GM12878 (cell line): ENCODE measurements around the gene TNNT3. TPM values are rescaled to one million over a fixed set of nuclear protein-coding genes. Genes with fewer than 3 reads are reported as not detected.

Source experiments
- ATAC-seq: fragments of 200-7000 bp; cut with Tn5 transposase; 3 replicates; pipeline ENCODE4 v1.9.1; 2020; ENCODE audit warnings: mild to moderate bottlenecking, moderate library complexity
- BruUV-seq: library from RNA; stranded (reverse); fragments of 400-500 nt; replicated peaks from 2 replicates; lab custom pipeline; 2021; lab: Mats Ljungman, UMichigan
- CTCF ChIA-PET: fragments of 300-600 bp; sonication (Branson Sonifier 250); formaldehyde crosslinking; extraction: SDS; loops from one replicate; lab custom pipeline; 2021; ENCODE audit warnings: inconsistent platforms; lab: Yijun Ruan, JAX
- POLR2A ChIA-PET: fragments of 350-600 bp; formaldehyde crosslinking; extraction: SDS; loops from one replicate; lab custom pipeline; 2021; ENCODE audit warnings: inconsistent platforms; lab: Charles Lee
- RAD21 ChIA-PET: fragments of 300-600 bp; sonication (Branson Sonifier 250); formaldehyde crosslinking; loops from one replicate; lab custom pipeline; 2023; ENCODE audit warnings: antibody characterized with exemption; ENCODE audit not compliant: unreplicated experiment; lab: Charles Lee
- SMC1A ChIA-PET: fragments of 300-600 bp; sonication (Branson Sonifier 250); formaldehyde crosslinking; loops from one replicate; lab custom pipeline; 2023; ENCODE audit not compliant: unreplicated experiment, uncharacterized antibody; lab: Charles Lee
- DNase-seq: peaks from one replicate; pipeline ENCODE4 v3.0.0-alpha.2; 2011; ENCODE audit warnings: low read depth, low spot score
- FAIRE-seq: peaks from 3 replicates; lab custom pipeline; 2011; peaks lifted over from hg19 to GRCh38; lab: Jason Lieb, UNC
- H2AFZ ChIP-seq: 2 replicates; pipeline ENCODE4 v1.6.0; 2011; ENCODE audit warnings: low read depth, low read length, control low read depth; ENCODE audit not compliant: control insufficient read depth
- H3K27ac ChIP-seq: 2 replicates; pipeline ENCODE4 v1.5.1; 2011; ENCODE audit warnings: control low read depth; ENCODE audit not compliant: control insufficient read depth, insufficient read depth
- H3K27me3 ChIP-seq, 2 experiments: replicated peaks in 1 of 2; 2 replicates each; pipeline versions ENCODE4 v1.6.0 to v1.6.1; 2011; ENCODE audit warnings: low read length in 1 of 2; ENCODE audit not compliant: control insufficient read depth in 2 of 2, insufficient read depth in 2 of 2
- H3K36me3 ChIP-seq, 2 experiments: 2 replicates each; pipeline ENCODE4 v1.5.1; 2011; ENCODE audit warnings: low read length in 1 of 2; ENCODE audit not compliant: control insufficient read depth in 2 of 2, insufficient read depth in 2 of 2
- H3K4me1 ChIP-seq: 2 replicates; pipeline ENCODE4 v1.6.1; 2011; ENCODE audit warnings: mild to moderate bottlenecking, low read length, moderate library complexity, mixed read lengths; ENCODE audit not compliant: control insufficient read depth, insufficient read depth
- H3K4me2 ChIP-seq: 2 replicates; pipeline ENCODE4 v1.6.0; 2011; ENCODE audit warnings: control low read depth; ENCODE audit not compliant: control insufficient read depth, insufficient read depth
- H3K4me3 ChIP-seq: fragments of 200-600 bp; sonication (generic); 2 replicates; pipeline ENCODE4 v1.5.1; 2016
- H3K79me2 ChIP-seq: 2 replicates; pipeline ENCODE4 v1.6.0; 2011; ENCODE audit warnings: low read length; ENCODE audit not compliant: control insufficient read depth, insufficient read depth
- H3K9ac ChIP-seq: 2 replicates; pipeline ENCODE4 v1.8.0; 2011; ENCODE audit warnings: low read length, control low read depth, mixed read lengths; ENCODE audit not compliant: control insufficient read depth, insufficient read depth
- H3K9me3 ChIP-seq: replicated peaks from 3 replicates; pipeline ENCODE4 v1.5.1; 2011; ENCODE audit warnings: mild to moderate bottlenecking, low read length; ENCODE audit not compliant: control insufficient read depth, insufficient read depth
- H4K20me1 ChIP-seq: 2 replicates; pipeline ENCODE4 v1.6.0; 2011; ENCODE audit not compliant: control insufficient read depth, insufficient read depth
- BHLHE40 ChIP-seq, 2 experiments: fragments of 450-650 bp in 1 of 2; IDR thresholded peaks; 2 replicates each; pipeline ENCODE4 v1.6.1; 2011 to 2017; ENCODE audit warnings: low read depth in 2 of 2, borderline replicate concordance in 1 of 2, improper control_type of control experiment in 1 of 2, low read length in 1 of 2, mild to moderate bottlenecking in 1 of 2
- HDAC6 ChIP-seq: fragments of 200-600 bp; sonication (generic); IDR thresholded peaks from one replicate; pipeline ENCODE4 v1.8.0; 2017; ENCODE audit warnings: antibody characterized with exemption; ENCODE audit not compliant: unreplicated experiment
- JUND ChIP-seq: IDR thresholded peaks from 2 replicates; pipeline ENCODE4 v1.6.1; 2012; ENCODE audit warnings: low read depth, mild to moderate bottlenecking, low read length, improper control_type of control experiment, moderate library complexity
- KAT2A ChIP-seq: conservative IDR thresholded peaks from 2 replicates; pipeline ENCODE4 v1.6.1; 2011; ENCODE audit warnings: low read depth, low read length; ENCODE audit not compliant: control insufficient read depth
- NR2C2 ChIP-seq: IDR thresholded peaks from 2 replicates; pipeline ENCODE4 v1.6.1; 2011; ENCODE audit warnings: borderline replicate concordance, low read depth; ENCODE audit not compliant: control insufficient read depth, insufficient read length
- POLR2AphosphoS5 ChIP-seq: IDR thresholded peaks from 2 replicates; pipeline ENCODE4 v1.6.1; 2011; ENCODE audit warnings: mild to moderate bottlenecking, low read length, inconsistent platforms
- RAD21 ChIP-seq: IDR thresholded peaks from 2 replicates; pipeline ENCODE4 v1.6.1; 2011; ENCODE audit warnings: mild to moderate bottlenecking, low read depth, low read length, moderate library complexity; ENCODE audit not compliant: insufficient read depth
- SMARCA5 ChIP-seq: fragments of 450-650 bp; IDR thresholded peaks from 2 replicates; pipeline ENCODE4 v1.6.1; 2017; ENCODE audit warnings: mild to moderate bottlenecking
- YY1 ChIP-seq: IDR thresholded peaks from 2 replicates; pipeline ENCODE4 v1.6.1; 2011; ENCODE audit warnings: low read depth, mild to moderate bottlenecking, low read length
- ZNF217 ChIP-seq: fragments of 450-650 bp; IDR thresholded peaks from 2 replicates; pipeline ENCODE4 v1.6.1; 2017; ENCODE audit warnings: antibody characterized with exemption, mild to moderate bottlenecking
- WGBS: methylation state at CpG from one replicate; pipeline ENCODE4 v1.1.6; 2016; ENCODE audit warnings: low lambda C conversion rate; ENCODE audit not compliant: insufficient replicate concordance, insufficient coverage; ENCODE audit errors: missing lambda C conversion rate; 5-methylcytosine and 5-hydroxymethylcytosine counted together
- in situ Hi-C: fragments of 300-500 bp; cut with MboI; formaldehyde crosslinking; loops from 9 replicates; pipeline ENCODE4 v1.14.3; 2018; ENCODE audit warnings: mixed read lengths
- intact Hi-C: fragments of 100-400 bp; cut with micrococcal nuclease; formaldehyde crosslinking; loops from one replicate; pipeline ENCODE4 v1.14.2; 2022; ENCODE audit not compliant: unreplicated experiment
- polyA plus RNA-seq, 11 experiments: library from polyadenylated mRNA; depleted of rRNA in 4 of 11; unstranded in 6 of 11; stranded (reverse) in 5 of 11; fragments of >200 nt; fragmentation: Nextera tagmentation in 4 of 11; fragmentation: Illumina TruSeq in 1 of 11; extraction: Ambion mirVana in 4 of 11; extraction: Trizol in 1 of 11; gene quantifications; 1 replicate in 1 of 11; 2 replicates in 10 of 11; pipeline versions ENCODE4 v1.2.1 to v1.2.3, GENCODE V29; 2011 to 2016; ENCODE audit warnings: inconsistent platforms in 2 of 11, missing spikeins in 2 of 11, low read depth in 1 of 11
- total RNA-seq, 4 experiments: library from RNA; depleted of rRNA in 3 of 4; stranded (reverse); fragments of >200 nt in 3 of 4; fragmentation: Illumina TruSeq in 1 of 4; extraction: Trizol in 1 of 4; gene quantifications; 2 replicates each; pipeline versions ENCODE4 v1.2.1 to v1.2.3, GENCODE V29; 2013 to 2021
- TF ChIP-seq, protein P1 (sequence below): fragments of 450-650 bp; IDR thresholded peaks from 2 replicates; pipeline ENCODE4 v1.6.1; 2014; ENCODE audit warnings: mild to moderate bottlenecking
- TF ChIP-seq, protein P2 (sequence below): IDR thresholded peaks from 2 replicates; pipeline ENCODE4 v1.6.1; 2012; ENCODE audit warnings: low read depth, low read length, improper control_type of control experiment
- TF ChIP-seq, protein P3 (sequence below): IDR thresholded peaks from 2 replicates; pipeline ENCODE4 v1.6.1; 2011; ENCODE audit warnings: mild to moderate bottlenecking, low read depth, low read length, moderate library complexity; ENCODE audit not compliant: insufficient replicate concordance
- TF ChIP-seq, protein P4 (sequence below): fragments of 450-650 bp; IDR thresholded peaks from 2 replicates; pipeline ENCODE4 v1.6.1; 2017; ENCODE audit warnings: low read depth, mild to moderate bottlenecking, moderate library complexity

Gene TNNT3
- total and polyA plus RNA-seq, 10 of the 15 experiments (the other 5 are each of a cell fraction or from before 2014, with no cell fraction given), result 0.40 to 0.50 TPM; not detected in 8

DNA sequence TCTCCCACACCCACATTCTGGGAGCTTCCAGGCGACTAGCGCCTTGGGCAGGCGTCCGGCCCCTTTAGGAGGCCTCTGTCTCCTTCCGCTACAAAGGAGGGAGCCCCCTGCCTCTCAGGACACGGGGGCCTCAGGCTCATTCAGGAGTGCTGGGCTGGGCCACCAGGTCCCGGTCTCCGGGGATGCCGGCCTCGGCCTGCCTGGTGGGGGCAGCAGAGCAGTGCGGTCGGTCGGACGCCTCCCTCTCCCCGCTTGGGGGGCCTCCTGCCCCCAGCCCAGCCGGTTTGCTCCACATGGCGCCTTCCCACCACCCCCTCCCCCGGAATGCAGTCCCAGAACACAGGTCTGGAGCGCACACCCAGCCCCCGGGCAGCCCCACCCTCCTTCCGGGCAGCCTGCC lies 49.5 kb downstream of the TNNT3 start:
- BruUV-seq, result no TSS peak
- Histone ChIP-seq H3K27me3 (no peaks in the 10 kb centered on the region), H3K9me3 (no peaks in the 10 kb centered on the region), H3K4me3 (no peak overlapping the region), H3K4me2 (no peak overlapping the region), H3K4me1 (no peaks in the 10 kb centered on the region), H4K20me1 (no peaks in the 10 kb centered on the region), H3K79me2 (no peaks in the 10 kb centered on the region), H3K9ac (no peak overlapping the region), H3K27ac (no peak overlapping the region), H2AFZ (no peak overlapping the region), H3K36me3 (no peaks in the 10 kb centered on the region)
- FAIRE-seq (no peak), ATAC-seq (no peak), DNase-seq (no peak)
- TF ChIP-seq JUND (no peak), ZNF217 (no peak), KAT2A (no peak), NR2C2 (no peak)
- TF ChIP-seq, protein P1, sequence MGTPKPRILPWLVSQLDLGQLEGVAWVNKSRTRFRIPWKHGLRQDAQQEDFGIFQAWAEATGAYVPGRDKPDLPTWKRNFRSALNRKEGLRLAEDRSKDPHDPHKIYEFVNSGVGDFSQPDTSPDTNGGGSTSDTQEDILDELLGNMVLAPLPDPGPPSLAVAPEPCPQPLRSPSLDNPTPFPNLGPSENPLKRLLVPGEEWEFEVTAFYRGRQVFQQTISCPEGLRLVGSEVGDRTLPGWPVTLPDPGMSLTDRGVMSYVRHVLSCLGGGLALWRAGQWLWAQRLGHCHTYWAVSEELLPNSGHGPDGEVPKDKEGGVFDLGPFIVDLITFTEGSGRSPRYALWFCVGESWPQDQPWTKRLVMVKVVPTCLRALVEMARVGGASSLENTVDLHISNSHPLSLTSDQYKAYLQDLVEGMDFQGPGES, result no peak
- ChIA-PET CTCF (no interaction called here), POLR2A (no interaction called here), RAD21 (no interaction called here), SMC1A (no interaction called here)
- in situ Hi-C loops, result no loop called here
- WGBS, result no CpG with 5 or more reads among the region's 21 CpGs
- intact Hi-C loops, result no loop called here

DNA sequence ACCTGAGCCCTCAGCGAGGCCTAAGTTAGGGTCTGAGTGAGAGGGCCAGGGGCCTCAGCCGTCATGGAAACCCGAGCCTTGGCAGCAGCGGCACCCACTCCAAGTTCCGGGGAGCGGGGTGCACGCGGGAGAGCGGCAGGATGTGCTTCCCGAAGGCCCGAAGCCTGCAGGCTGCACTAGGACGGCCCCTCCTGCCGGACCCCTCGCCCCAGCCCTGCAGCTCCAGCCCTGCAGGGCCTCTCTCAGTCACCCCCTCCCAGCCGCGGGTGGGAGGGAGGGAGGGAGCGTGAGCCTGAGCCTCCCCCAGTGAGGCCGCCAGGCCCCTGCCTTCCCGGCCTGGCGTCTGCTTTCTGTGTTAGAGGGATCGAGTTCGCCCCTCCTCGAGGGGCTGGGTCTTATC lies 50.3 kb downstream of the TNNT3 start:
- CTCF ChIA-PET, result no interaction called here
- H3K79me2 ChIP-seq, result no peaks in the 10 kb centered on the region
- in situ Hi-C loops, result no loop called here
- no peak for FAIRE-seq
- H3K4me3 ChIP-seq, result no peak overlapping the region
- no peaks in the 10 kb centered on the region for H3K4me1 ChIP-seq
- no peaks in the 10 kb centered on the region for H4K20me1 ChIP-seq
- no peaks in the 10 kb centered on the region for H3K9me3 ChIP-seq
- WGBS, result no CpG with 5 or more reads among the region's 23 CpGs
- H3K27ac ChIP-seq, result no peak overlapping the region
- RAD21 ChIA-PET, result no interaction called here
- BruUV-seq, result no TSS peak
- no peaks in the 10 kb centered on the region for H3K36me3 ChIP-seq
- SMC1A ChIA-PET, result no interaction called here
- no peak overlapping the region for H3K9ac ChIP-seq
- no peak overlapping the region for H2AFZ ChIP-seq
- no peak for DNase-seq
- H3K27me3 ChIP-seq, result no peaks in the 10 kb centered on the region
- intact Hi-C loops, result no loop called here
- POLR2A ChIA-PET, result no interaction called here
- no peak overlapping the region for H3K4me2 ChIP-seq
- no peak for ATAC-seq
- TF ChIP-seq, protein P2, sequence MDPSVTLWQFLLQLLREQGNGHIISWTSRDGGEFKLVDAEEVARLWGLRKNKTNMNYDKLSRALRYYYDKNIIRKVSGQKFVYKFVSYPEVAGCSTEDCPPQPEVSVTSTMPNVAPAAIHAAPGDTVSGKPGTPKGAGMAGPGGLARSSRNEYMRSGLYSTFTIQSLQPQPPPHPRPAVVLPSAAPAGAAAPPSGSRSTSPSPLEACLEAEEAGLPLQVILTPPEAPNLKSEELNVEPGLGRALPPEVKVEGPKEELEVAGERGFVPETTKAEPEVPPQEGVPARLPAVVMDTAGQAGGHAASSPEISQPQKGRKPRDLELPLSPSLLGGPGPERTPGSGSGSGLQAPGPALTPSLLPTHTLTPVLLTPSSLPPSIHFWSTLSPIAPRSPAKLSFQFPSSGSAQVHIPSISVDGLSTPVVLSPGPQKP, result no peak
- TF ChIP-seq POLR2AphosphoS5 (no peak), YY1 (no peak), SMARCA5 (no peak), RAD21 (no peak), BHLHE40 (IDR thresholded peaks at IDR 0.05; ENCODE audit: borderline replicate concordance in 1 of 2, low read depth in 2 of 2, low read length in 1 of 2) (no peak), HDAC6 (no peak)
- TF ChIP-seq, protein P3, sequence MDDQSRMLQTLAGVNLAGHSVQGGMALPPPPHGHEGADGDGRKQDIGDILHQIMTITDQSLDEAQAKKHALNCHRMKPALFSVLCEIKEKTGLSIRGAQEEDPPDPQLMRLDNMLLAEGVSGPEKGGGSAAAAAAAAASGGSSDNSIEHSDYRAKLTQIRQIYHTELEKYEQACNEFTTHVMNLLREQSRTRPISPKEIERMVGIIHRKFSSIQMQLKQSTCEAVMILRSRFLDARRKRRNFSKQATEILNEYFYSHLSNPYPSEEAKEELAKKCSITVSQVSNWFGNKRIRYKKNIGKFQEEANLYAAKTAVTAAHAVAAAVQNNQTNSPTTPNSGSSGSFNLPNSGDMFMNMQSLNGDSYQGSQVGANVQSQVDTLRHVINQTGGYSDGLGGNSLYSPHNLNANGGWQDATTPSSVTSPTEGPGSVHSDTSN, result no peak
- TF ChIP-seq, protein P4, sequence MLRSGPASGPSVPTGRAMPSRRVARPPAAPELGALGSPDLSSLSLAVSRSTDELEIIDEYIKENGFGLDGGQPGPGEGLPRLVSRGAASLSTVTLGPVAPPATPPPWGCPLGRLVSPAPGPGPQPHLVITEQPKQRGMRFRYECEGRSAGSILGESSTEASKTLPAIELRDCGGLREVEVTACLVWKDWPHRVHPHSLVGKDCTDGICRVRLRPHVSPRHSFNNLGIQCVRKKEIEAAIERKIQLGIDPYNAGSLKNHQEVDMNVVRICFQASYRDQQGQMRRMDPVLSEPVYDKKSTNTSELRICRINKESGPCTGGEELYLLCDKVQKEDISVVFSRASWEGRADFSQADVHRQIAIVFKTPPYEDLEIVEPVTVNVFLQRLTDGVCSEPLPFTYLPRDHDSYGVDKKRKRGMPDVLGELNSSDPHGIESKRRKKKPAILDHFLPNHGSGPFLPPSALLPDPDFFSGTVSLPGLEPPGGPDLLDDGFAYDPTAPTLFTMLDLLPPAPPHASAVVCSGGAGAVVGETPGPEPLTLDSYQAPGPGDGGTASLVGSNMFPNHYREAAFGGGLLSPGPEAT, result no peak
